Glutamatergic neuron (in vitro differentiated cells): ENCODE results near the gene ESYT2. TPM values are rescaled to one million over a fixed set of nuclear protein-coding genes. Genes with fewer than 3 reads are reported as not detected.

ENCODE experiments used
- DNase-seq: peaks from one replicate; pipeline ENCODE4 v3.0.0; 2022
- H3K27ac Mint-ChIP-seq: one replicate; pipeline ENCODE4 v1.8.0; 2020; ENCODE audit warnings: mild to moderate bottlenecking, mixed read lengths, inconsistent platforms; ENCODE audit not compliant: unreplicated experiment
- H3K27me3 Mint-ChIP-seq: one replicate; pipeline ENCODE4 v1.8.0; 2020; ENCODE audit warnings: mild to moderate bottlenecking, moderate library complexity, mixed read lengths, inconsistent platforms; ENCODE audit not compliant: unreplicated experiment
- H3K36me3 Mint-ChIP-seq: one replicate; pipeline ENCODE4 v1.8.0; 2020; ENCODE audit warnings: mild to moderate bottlenecking, mixed read lengths, inconsistent platforms; ENCODE audit not compliant: unreplicated experiment
- H3K4me1 Mint-ChIP-seq: one replicate; pipeline ENCODE4 v1.8.0; 2020; ENCODE audit warnings: mild to moderate bottlenecking, low read depth, mixed read lengths, inconsistent platforms; ENCODE audit not compliant: unreplicated experiment
- H3K4me3 Mint-ChIP-seq: one replicate; pipeline ENCODE4 v1.8.0; 2020; ENCODE audit warnings: mild to moderate bottlenecking, mixed read lengths, inconsistent platforms; ENCODE audit not compliant: unreplicated experiment
- H3K9me3 Mint-ChIP-seq: one replicate; pipeline ENCODE4 v1.8.0; 2020; ENCODE audit warnings: mild to moderate bottlenecking, moderate library complexity, mixed read lengths, inconsistent platforms; ENCODE audit not compliant: unreplicated experiment
- total RNA-seq: library from RNA; stranded (reverse); fragmentation: NEBNext Ultra II Directional; extraction: Animal tissue kit (Norgen Biotek cat#: 25700); gene quantifications from one replicate; pipeline ENCODE4 v1.2.1, GENCODE V29; 2021; ENCODE audit not compliant: unreplicated experiment
- TF ChIP-seq, protein P1 (sequence below): fragments of 200-600 bp; sonication (generic); IDR thresholded peaks from one replicate; pipeline ENCODE4 v1.5.0; 2021; ENCODE audit not compliant: partially characterized antibody, unreplicated experiment

The ESYT2 gene
- total RNA-seq, 1 donor from 2014 or later: 41.9 TPM

DNA sequence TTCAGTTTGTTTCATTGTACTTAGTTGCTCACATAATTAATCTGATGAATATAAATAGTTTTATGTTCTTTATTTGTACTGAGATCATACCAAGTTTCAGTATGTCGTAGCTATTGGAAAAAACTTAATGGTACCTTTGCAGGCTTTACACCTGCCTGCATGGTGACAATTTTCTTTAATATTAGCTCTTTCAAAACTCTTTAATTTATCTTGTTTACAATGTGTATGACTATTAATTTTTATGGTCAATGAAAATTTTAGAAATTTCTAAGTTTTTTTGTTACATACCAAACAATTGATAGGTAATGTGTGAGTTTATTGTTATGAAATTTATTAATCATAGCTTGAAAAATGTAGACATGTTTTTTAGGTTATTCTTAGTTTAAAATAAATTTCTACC is 31.1 kb upstream of the ESYT2 start:
- Mint-ChIP-seq H3K36me3 (peaks cover 7% of the 10 kb centered on the region), H3K27ac (no peak overlapping the region), H3K4me3 (no peak overlapping the region), H3K4me1 (peaks cover 29% of the 10 kb centered on the region), H3K27me3 (no peaks in the 10 kb centered on the region), H3K9me3 (peaks cover 2% of the 10 kb centered on the region)
- TF ChIP-seq, protein P1, sequence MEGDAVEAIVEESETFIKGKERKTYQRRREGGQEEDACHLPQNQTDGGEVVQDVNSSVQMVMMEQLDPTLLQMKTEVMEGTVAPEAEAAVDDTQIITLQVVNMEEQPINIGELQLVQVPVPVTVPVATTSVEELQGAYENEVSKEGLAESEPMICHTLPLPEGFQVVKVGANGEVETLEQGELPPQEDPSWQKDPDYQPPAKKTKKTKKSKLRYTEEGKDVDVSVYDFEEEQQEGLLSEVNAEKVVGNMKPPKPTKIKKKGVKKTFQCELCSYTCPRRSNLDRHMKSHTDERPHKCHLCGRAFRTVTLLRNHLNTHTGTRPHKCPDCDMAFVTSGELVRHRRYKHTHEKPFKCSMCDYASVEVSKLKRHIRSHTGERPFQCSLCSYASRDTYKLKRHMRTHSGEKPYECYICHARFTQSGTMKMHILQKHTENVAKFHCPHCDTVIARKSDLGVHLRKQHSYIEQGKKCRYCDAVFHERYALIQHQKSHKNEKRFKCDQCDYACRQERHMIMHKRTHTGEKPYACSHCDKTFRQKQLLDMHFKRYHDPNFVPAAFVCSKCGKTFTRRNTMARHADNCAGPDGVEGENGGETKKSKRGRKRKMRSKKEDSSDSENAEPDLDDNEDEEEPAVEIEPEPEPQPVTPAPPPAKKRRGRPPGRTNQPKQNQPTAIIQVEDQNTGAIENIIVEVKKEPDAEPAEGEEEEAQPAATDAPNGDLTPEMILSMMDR: no peak
- DNase-seq: no peak

DNA sequence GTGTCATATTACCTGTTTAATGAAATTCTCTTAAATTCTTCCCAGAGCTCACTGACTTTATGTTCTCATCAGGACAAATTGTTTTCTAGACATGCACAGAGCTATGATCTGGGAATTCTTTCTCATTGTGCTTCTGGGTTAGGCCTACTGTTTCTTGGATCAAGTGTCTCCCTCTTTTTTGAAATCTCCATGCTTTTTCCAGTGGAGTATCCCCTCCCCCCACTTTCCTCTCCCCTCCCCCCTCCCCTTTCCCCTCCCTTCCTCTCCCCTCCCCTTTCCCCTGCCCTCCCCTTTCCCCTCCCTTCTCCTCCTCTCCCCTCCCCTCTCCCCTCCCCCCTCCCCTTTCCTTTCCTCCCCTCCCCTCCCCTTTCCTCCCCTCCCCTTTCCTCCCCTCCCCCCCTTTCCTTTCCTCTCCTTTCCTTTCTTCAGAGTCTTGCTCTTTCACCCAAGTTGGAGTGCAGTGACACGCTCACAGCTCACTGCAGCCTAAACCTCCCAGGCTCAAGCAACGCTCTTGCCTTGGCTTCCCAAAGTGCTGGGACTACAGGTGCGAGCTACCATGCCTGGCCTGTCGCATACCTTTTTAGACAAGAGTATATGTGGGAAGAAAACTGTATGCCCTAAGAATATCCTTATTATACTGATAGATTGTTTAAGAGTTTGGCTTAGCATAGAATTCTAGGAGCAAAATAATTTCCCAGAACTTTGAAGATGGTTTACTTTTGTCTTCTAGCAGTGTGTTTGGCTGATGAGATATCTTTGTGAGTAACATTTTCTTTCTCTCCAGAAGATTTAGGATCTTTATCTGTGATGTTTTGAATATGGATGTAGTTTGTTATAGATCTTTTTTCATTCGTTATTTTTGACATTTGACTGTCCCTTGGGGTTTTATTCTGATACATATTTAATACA is 29.5 kb upstream of the ESYT2 start:
- no peak for DNase-seq
- H3K9me3 Mint-ChIP-seq: peaks cover 2% of the 10 kb centered on the region
- H3K27ac Mint-ChIP-seq: peak overlapping the region; percentile 66
- peak overlapping the region; percentile 69 for H3K4me3 Mint-ChIP-seq
- no peaks in the 10 kb centered on the region for H3K36me3 Mint-ChIP-seq
- TF ChIP-seq, protein P1: no peak
- no peaks in the 10 kb centered on the region for H3K27me3 Mint-ChIP-seq
- H3K4me1 Mint-ChIP-seq: peaks cover 15% of the 10 kb centered on the region

DNA sequence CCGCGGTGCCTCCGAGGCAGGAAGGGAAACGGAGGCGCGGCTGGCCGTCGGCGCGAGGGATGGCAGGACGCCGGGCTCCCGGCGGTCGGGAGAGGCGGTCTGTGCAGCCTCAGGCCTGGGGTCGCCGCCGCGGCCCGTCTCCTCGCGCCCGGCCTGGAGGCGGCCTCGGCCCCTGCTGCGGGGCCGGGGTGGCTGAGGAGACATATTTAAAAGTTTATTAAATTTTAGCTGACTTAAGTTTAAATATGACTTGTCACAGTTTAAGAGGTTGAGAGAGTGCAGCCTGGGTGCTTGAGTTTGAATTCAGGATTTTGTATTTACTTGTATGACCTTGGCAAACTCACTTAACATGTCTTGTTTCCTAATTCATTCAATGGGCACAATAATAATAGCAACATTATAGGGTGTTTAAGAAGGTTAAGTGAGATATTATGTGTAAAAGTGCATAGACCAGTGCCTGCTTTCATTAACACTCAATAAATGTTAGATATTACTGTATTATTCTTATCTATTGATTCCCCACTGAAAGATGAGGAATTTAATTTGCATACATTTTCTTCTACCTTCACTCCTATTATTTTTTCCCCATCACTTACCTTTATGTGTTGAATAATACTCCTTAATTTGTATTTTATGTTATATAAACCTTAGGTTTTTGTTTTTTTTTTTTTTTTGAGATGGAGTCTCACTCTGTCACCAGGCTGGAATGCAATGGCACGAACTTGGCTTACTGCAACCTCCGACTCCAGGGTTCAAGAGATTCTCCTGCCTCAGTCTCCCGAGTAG is 27.8 kb upstream of the ESYT2 start:
- Mint-ChIP-seq H3K4me3 (peak overlapping the region; percentile 65), H3K4me1 (peaks cover 15% of the 10 kb centered on the region), H3K36me3 (no peaks in the 10 kb centered on the region), H3K27me3 (no peaks in the 10 kb centered on the region), H3K27ac (no peak overlapping the region), H3K9me3 (peaks cover 1% of the 10 kb centered on the region)
- TF ChIP-seq, protein P1: no peak
- no peak for DNase-seq

DNA sequence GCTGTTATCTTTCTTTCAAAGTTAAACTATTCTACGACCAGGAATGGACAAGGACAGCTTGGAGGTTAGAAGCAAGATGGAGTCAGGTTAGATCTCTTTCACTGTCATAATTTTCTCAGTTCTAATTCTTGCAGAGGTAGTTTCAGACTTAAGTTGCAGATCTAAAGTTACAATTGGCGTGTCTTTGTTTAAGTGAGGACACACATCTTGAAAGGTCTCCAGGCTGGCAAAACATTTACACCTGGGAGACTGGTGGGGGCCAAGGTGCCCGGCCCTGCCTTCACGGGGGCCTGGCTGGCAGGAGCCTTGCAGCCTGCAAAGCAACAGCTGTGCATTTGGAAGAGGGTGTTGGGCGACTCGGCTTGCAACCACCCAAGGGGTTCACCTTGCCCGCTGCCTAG is 25.4 kb upstream of the ESYT2 start:
- H3K9me3 Mint-ChIP-seq: no peaks in the 10 kb centered on the region
- H3K36me3 Mint-ChIP-seq: no peaks in the 10 kb centered on the region
- H3K4me3 Mint-ChIP-seq: peak overlapping the region; percentile 30
- TF ChIP-seq, protein P1: no peak
- no peak overlapping the region for H3K27ac Mint-ChIP-seq
- no peaks in the 10 kb centered on the region for H3K27me3 Mint-ChIP-seq
- peaks cover 11% of the 10 kb centered on the region for H3K4me1 Mint-ChIP-seq
- DNase-seq: no peak
